Activated CD8-positive, alpha-beta T cell treated with anti-CD3 and anti-CD28 coated beads for 36 hours (primary cell): ENCODE measurements around the gene KCNQ5. TPM values are rescaled to one million over a fixed set of nuclear protein-coding genes. Genes with fewer than 3 reads are reported as not detected.

Source experiments
- ATAC-seq: fragments of 200-7000 bp; cut with Tn5 transposase; one replicate; pipeline ENCODE4 v1.10.0; 2021; ENCODE audit warnings: mild to moderate bottlenecking, moderate library complexity
- CTCF ChIA-PET: fragments of 350-600 bp; sonication (Branson Sonifier 250); formaldehyde crosslinking; loops from one replicate; lab custom pipeline; 2021; ENCODE audit warnings: antibody characterized with exemption; lab: Charles Lee
- POLR2A ChIA-PET: fragments of 350-600 bp; sonication (Branson Sonifier 250); formaldehyde crosslinking; loops from one replicate; lab custom pipeline; 2021; ENCODE audit warnings: antibody characterized with exemption; lab: Charles Lee
- DNase-seq: peaks from one replicate; pipeline ENCODE4 v3.0.0-alpha.2; 2020
- H3K27ac Mint-ChIP-seq: one replicate; pipeline ENCODE4 v1.8.0; 2021; ENCODE audit warnings: mild to moderate bottlenecking, mixed read lengths
- H3K27me3 Mint-ChIP-seq: one replicate; pipeline ENCODE4 v1.8.0; 2021; ENCODE audit warnings: mixed read lengths
- H3K36me3 Mint-ChIP-seq: one replicate; pipeline ENCODE4 v1.8.0; 2021; ENCODE audit warnings: low read depth, mixed read lengths
- H3K4me1 Mint-ChIP-seq: one replicate; pipeline ENCODE4 v1.8.0; 2021; ENCODE audit warnings: low read depth, mixed read lengths
- H3K4me3 Mint-ChIP-seq: one replicate; pipeline ENCODE4 v1.8.0; 2021; ENCODE audit warnings: mild to moderate bottlenecking, moderate library complexity, mixed read lengths
- H3K9me3 Mint-ChIP-seq: one replicate; pipeline ENCODE4 v1.8.0; 2021; ENCODE audit warnings: mixed read lengths
- intact Hi-C: fragments of 100-400 bp; cut with micrococcal nuclease; formaldehyde crosslinking; loops from one replicate; pipeline ENCODE4 v1.10.0; 2022
- total RNA-seq, 2 experiments: library from RNA; stranded (reverse); gene quantifications; one replicate each; pipeline ENCODE4 v1.2.3, GENCODE V29; 2021
- TF ChIP-seq, protein P1 (sequence below): fragments of 200-600 bp; IDR thresholded peaks from one replicate; pipeline ENCODE4 v1.8.0; 2022; ENCODE audit warnings: antibody characterized with exemption, mild to moderate bottlenecking

The KCNQ5 gene
- total RNA-seq, 2 experiments from 2014 or later = 14.6 to 14.9 TPM

DNA sequence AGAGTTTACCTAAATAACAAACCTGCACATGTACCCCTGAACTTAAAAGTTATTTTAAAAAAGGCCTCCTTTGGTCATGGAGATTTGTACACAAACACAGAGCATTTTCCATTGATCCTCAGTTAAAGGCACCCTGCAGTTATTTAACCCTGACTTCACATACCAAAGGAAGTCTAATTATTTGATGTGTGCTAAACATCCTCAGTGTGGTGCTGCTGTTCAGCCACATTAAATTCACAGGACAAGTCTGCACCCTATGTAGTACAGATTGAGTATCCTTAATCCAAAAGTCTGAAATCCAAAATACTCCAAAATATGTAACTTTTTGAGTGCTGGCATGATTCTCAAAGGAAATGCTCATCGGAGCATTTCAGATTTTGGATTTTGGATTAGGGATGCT, 21.4 kb downstream of the KCNQ5 start:
- POLR2A ChIA-PET = interaction anchor here (0.9 kb wide), 1 partner anchor 50 kb away, joined by 4 read pairs; no protein-coding TSS in a partner anchor
- peaks cover 13% of the 10 kb centered on the region for H3K4me1 Mint-ChIP-seq
- intact Hi-C loops = no loop called here
- no peak overlapping the region for H3K4me3 Mint-ChIP-seq
- DNase-seq (no peak), ATAC-seq (no peak)
- peaks cover 13% of the 10 kb centered on the region for H3K36me3 Mint-ChIP-seq
- TF ChIP-seq, protein P1, sequence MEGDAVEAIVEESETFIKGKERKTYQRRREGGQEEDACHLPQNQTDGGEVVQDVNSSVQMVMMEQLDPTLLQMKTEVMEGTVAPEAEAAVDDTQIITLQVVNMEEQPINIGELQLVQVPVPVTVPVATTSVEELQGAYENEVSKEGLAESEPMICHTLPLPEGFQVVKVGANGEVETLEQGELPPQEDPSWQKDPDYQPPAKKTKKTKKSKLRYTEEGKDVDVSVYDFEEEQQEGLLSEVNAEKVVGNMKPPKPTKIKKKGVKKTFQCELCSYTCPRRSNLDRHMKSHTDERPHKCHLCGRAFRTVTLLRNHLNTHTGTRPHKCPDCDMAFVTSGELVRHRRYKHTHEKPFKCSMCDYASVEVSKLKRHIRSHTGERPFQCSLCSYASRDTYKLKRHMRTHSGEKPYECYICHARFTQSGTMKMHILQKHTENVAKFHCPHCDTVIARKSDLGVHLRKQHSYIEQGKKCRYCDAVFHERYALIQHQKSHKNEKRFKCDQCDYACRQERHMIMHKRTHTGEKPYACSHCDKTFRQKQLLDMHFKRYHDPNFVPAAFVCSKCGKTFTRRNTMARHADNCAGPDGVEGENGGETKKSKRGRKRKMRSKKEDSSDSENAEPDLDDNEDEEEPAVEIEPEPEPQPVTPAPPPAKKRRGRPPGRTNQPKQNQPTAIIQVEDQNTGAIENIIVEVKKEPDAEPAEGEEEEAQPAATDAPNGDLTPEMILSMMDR = no peak
- H3K9me3 Mint-ChIP-seq = no peaks in the 10 kb centered on the region
- CTCF ChIA-PET = no interaction called here
- no peaks in the 10 kb centered on the region for H3K27me3 Mint-ChIP-seq
- H3K27ac Mint-ChIP-seq = no peak overlapping the region

GRCh38 chr6:72646604-72647485, 25.0 kb downstream of the KCNQ5 start:
- Mint-ChIP-seq H3K9me3 (no peaks in the 10 kb centered on the region), H3K27ac (no peak overlapping the region), H3K4me1 (peaks cover 39% of the 10 kb centered on the region), H3K27me3 (no peaks in the 10 kb centered on the region), H3K36me3 (peaks cover 13% of the 10 kb centered on the region), H3K4me3 (no peak overlapping the region)
- ChIA-PET POLR2A (interaction anchor here (1.1 to 3.6 kb wide), 2 partner anchors 8 to 26 kb away, joined by 6 to 24 read pairs; partner anchors contain the start of gene KCNQ5), CTCF (interaction anchor here (0.6 to 1.4 kb wide), 2 partner anchors 22 to 179 kb away, joined by 3 read pairs; no protein-coding TSS in a partner anchor)
- TF ChIP-seq, protein P1 = no peak
- intact Hi-C loops = no loop called here
- ATAC-seq (no peak), DNase-seq (no peak)

DNA sequence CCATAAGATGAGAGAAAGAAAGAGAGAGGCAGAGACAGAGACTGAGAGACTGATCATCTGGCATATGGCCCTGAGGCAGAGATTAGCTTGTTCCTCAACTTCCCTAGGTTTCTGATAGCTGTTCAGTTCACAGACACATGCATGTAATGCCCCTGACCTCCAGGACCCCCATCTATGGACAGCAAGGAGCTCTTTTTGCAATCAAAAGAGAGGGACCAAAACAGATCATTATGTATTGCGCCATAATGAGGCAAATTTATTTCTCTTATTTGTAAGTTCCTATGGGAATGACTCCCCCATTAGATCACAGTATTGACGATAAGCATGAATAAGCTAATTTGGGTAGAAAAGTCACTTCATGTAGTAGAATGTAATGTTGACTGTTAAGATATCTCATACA, 25.6 kb downstream of the KCNQ5 start:
- Mint-ChIP-seq H3K27ac (no peak overlapping the region), H3K9me3 (no peaks in the 10 kb centered on the region), H3K27me3 (no peaks in the 10 kb centered on the region), H3K36me3 (peaks cover 13% of the 10 kb centered on the region), H3K4me1 (peaks cover 37% of the 10 kb centered on the region), H3K4me3 (no peak overlapping the region)
- TF ChIP-seq, protein P1 = no peak
- ATAC-seq (no peak), DNase-seq (no peak)
- intact Hi-C loops = no loop called here
- ChIA-PET CTCF (interaction anchor here (0.6 to 1.4 kb wide), 2 partner anchors 23 to 179 kb away, joined by 3 read pairs; no protein-coding TSS in a partner anchor), POLR2A (interaction anchor here (0.7 to 3.6 kb wide), 3 partner anchors 9 to 94 kb away, joined by 3 to 24 read pairs (median 6); partner anchors contain the start of gene KCNQ5)

- TF ChIP-seq, protein P1 = no peak
- ATAC-seq (peak; percentile 83), DNase-seq (peak; percentile 53)
- H3K27me3 Mint-ChIP-seq = no peaks in the 10 kb centered on the region
- intact Hi-C loops = loop anchor here (2.0 kb wide), 1 partner anchor 25 kb away; no protein-coding TSS in a partner anchor
- CTCF ChIA-PET = interaction anchor here (1.0 to 3.6 kb wide), 8 partner anchors 9 to 480 kb away, joined by 3 to 14 read pairs (median 5); no protein-coding TSS in a partner anchor
- peak overlapping the region; percentile 76 for H3K27ac Mint-ChIP-seq
- peaks cover 14% of the 10 kb centered on the region for H3K36me3 Mint-ChIP-seq
- POLR2A ChIA-PET = interaction anchor here (3.6 kb wide), 1 partner anchor 28 kb away, joined by 24 read pairs; the partner anchor contains the start of gene KCNQ5
- no peak overlapping the region for H3K4me3 Mint-ChIP-seq
- H3K4me1 Mint-ChIP-seq = peaks cover 37% of the 10 kb centered on the region
- H3K9me3 Mint-ChIP-seq = no peaks in the 10 kb centered on the region
Measured at GRCh38 chr6:72649032-72649984, 27.4 kb downstream of the KCNQ5 start.
